AG10803 (cell line): ENCODE data around the gene PIK3R3.
A peak's percentile ranks its signal among the peaks of the same experiment; 100 is the strongest.

Experiments
- DNase-seq: peaks from one replicate; pipeline ENCODE4 v3.0.0; 2010; ENCODE audit warnings: low read depth
- H3K4me3 ChIP-seq: 2 replicates; pipeline ENCODE4 v1.5.1; 2011; ENCODE audit warnings: mild to moderate bottlenecking, low read length, control low read depth
- TF ChIP-seq, protein P1 (sequence below): conservative IDR thresholded peaks from 2 replicates; pipeline ENCODE4 v1.5.1; 2011; ENCODE audit warnings: mild to moderate bottlenecking, low read length, control low read depth, inconsistent platforms

PIK3R3 gene

DNA sequence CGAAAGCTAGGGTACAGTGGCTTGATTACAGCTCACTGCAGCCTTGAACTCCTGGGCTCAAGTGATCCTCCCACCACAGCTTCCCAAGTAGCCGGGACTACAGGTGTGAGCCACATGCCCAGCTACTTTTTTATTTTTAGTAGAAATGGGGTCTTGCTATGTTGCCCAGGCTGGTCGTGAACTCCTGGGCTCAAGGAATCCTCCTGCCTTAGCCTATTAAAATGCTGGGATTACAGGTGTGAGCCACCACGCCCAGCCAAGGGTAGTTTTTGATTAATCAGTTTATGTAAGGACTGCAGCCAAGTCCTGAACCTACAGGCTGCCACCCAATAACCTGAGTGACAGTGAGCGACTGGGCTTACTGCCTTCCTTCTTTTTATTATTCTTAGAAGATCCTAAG, 88.3 kb downstream of the PIK3R3 start:
- TF ChIP-seq, protein P1, sequence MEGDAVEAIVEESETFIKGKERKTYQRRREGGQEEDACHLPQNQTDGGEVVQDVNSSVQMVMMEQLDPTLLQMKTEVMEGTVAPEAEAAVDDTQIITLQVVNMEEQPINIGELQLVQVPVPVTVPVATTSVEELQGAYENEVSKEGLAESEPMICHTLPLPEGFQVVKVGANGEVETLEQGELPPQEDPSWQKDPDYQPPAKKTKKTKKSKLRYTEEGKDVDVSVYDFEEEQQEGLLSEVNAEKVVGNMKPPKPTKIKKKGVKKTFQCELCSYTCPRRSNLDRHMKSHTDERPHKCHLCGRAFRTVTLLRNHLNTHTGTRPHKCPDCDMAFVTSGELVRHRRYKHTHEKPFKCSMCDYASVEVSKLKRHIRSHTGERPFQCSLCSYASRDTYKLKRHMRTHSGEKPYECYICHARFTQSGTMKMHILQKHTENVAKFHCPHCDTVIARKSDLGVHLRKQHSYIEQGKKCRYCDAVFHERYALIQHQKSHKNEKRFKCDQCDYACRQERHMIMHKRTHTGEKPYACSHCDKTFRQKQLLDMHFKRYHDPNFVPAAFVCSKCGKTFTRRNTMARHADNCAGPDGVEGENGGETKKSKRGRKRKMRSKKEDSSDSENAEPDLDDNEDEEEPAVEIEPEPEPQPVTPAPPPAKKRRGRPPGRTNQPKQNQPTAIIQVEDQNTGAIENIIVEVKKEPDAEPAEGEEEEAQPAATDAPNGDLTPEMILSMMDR: no peak
- H3K4me3 ChIP-seq: no peak overlapping the region
- DNase-seq: no peak

DNA sequence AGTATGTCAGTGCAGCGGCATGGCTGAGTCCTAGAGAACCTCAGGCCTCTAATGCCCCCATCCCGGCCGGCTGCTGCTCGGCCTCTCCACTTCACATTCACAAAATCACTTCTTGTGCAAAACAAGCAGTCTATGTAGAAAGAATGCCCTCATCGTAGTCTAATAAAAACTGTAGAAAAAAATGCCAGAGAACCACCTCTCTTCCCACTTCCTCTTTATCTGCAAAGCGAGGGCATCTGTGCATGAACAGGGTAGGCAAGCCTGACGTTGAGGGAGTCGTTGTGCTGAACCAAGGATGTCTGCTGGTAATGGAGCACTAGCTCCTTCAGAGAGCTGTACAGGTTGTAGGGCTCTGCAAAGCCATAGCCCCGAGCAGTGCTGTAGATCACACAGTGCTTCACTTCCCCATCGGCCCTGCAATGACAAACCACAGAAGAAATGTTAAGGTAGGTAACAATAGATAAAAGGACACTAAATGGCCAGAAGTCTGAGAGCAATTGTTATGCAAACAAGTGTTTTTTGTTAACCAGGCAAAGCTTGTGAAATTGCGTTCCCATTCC, 88.9 kb downstream of the PIK3R3 start:
- DNase-seq: no peak
- TF ChIP-seq, protein P1: no peak
- no peak overlapping the region for H3K4me3 ChIP-seq

DNA sequence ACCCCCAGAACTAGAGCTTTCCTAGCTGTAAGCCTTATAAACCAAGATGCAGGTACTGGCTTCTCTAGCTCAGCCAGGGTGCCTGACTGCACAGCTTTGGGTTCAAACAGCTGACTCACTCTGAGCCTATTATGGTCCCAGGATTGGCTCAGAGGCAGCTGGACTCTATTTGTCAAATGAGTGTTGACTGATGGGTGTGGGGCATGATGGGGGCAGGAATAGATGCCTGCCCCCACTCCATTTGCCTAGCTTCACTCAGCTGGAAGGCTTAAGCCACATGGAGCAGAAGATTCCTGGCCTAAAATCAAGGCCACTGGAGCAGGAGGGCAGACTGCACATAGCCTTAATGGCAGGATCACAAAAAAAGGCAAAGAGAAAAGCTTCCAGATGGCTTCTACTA, 90.5 kb downstream of the PIK3R3 start:
- no peak overlapping the region for H3K4me3 ChIP-seq
- TF ChIP-seq, protein P1: no peak

DNA sequence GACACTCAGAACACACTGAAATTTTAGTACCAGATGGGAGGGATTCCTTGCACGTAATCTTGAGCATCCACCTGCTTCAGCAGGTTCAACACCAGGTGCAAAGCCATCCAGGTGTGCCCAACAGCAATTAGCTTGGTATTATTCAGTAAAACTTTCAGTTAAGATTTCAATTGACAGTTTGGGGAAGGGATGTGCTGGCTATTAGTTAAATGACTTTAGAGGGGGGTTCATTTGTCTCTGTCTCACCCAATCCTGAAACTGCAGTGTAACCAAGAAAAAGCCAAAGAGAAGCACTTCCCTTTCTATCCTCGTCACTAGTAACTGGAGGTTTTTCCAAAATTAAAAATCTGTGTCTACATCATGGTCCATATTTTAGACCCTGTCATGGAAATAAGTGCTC, 90.9 kb downstream of the PIK3R3 start:
- TF ChIP-seq, protein P1: no peak
- H3K4me3 ChIP-seq: no peak overlapping the region
- DNase-seq: no peak

More for the DNA sequence above, 90.5 kb downstream of the PIK3R3 start:
- peak; percentile 70 for DNase-seq

DNA sequence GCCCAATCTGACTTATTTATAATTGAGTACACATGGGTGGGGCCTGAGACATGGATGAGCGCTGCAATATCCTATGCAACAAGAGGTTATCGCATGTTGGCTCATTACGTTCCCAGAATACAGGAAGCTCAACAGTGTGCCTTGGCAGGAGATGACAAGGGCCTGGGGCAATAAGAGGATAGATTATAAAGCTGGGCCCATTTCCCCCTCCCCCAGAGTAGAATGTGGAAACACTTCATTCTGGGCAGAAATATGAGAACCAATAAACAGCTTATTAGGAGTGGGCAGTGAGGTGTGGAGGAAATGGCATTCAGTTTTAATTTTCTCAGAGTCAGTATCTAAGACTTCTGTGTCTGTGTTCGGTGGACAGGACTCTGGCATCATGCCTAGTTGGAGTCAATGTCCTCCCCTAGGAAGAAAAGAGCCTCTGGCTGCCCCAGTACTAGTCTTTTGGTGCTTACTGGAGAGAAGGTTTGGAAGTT, 92.8 kb downstream of the PIK3R3 start:
- peak; percentile 67 for DNase-seq
- no peak overlapping the region for H3K4me3 ChIP-seq
- TF ChIP-seq, protein P1: no peak

DNA sequence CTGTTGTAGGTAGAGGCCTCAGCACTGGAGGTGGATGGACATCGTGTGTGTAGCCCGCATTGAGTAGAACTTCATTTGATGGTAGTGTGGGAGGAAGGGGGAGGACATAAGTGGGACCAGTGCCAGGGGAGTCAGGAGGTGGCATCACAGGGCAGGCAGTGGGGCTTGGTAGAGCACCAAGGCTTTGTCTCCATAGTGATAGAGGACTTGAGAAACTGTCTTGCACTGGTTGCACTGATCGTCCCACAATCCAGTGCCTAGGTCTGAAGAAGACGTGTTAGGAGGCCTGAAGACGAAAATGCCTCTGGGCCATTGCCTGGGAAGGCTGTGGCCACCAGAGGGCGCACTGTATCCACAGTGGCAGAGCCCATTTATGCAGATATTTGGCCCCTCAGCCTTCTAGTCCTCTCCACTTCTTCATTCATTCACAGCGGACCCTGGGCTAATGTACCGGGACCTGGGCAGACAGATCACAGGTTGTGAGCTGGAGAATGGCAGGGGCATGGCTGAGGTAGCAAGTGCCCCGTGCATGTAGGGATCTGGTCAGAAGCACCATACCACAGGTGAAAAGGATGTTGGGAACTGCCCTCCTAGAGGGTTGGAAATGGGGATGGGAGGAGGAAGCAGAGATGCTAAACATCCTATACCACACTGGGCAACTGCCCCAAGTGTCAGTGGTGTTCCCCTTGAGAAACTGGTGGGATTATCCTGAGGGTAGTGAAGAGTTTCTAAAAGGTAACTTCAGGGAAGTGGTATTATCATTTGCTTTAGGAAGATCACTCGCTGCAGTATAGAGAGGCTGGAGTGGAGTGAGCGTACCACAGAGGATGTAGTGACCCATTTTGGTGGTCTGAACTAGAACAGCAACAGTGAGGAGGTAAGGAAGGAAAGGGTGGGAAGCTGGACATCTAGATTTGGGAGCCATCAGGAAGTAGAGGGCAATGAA, 95.3 kb downstream of the PIK3R3 start:
- TF ChIP-seq, protein P1: peak; percentile 97

More for the DNA sequence above, 95.3 kb downstream of the PIK3R3 start:
- peak; percentile 78 for DNase-seq
- H3K4me3 ChIP-seq: no peak overlapping the region
